Skeletal muscle cell (primary cell): Measurements from ENCODE around the gene CCDC187.

Experiments
- DNase-seq: peaks from one replicate; pipeline ENCODE4 v3.0.0-alpha.2; 2010; ENCODE audit warnings: low read depth
- H3K4me3 ChIP-seq: 2 replicates; pipeline ENCODE4 v1.5.1; 2011; ENCODE audit warnings: low read depth, mild to moderate bottlenecking, control low read depth, low read length, moderate library complexity

CCDC187 gene

GRCh38 chr9:136303066-136303824 is 649 bp downstream of the CCDC187 start:
- no peak for DNase-seq
- H3K4me3 ChIP-seq, result no peak overlapping the region

GRCh38 chr9:136302527-136302926 is 1.4 kb downstream of the CCDC187 start:
- DNase-seq, result no peak
- H3K4me3 ChIP-seq, result no peak overlapping the region

GRCh38 chr9:136300866-136301265 is 3.0 kb downstream of the CCDC187 start:
- no peak for DNase-seq
- H3K4me3 ChIP-seq, result no peak overlapping the region

- DNase-seq, result no peak
- H3K4me3 ChIP-seq, result no peak overlapping the region
These were observed 3.8 kb downstream of the CCDC187 start for GRCh38 chr9:136300016-136300545.

GRCh38 chr9:136299541-136299940 is 4.4 kb downstream of the CCDC187 start:
- no peak overlapping the region for H3K4me3 ChIP-seq
- DNase-seq, result no peak

DNA sequence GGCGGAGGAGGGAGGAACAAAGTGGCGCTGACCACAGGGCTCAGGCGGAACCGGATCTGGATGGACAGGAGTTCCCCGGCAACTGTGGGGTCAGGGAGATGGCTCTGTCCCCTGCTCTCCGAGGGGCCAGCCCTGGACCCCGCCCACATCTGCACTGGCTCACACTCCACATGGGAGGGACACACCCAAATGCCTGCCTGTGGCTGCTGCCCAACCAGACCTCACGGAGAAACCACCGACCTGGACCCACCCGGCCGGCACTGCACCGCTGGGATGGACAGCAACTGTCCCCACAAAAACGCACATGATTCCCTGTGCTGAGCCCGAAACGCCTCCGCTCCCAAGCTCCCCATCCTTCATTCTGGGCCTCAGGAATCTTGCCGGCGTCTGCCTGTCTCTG is 4.8 kb downstream of the CCDC187 start:
- no peak for DNase-seq
- no peak overlapping the region for H3K4me3 ChIP-seq

- no peak for DNase-seq
- no peak overlapping the region for H3K4me3 ChIP-seq
These were observed 5.8 kb downstream of the CCDC187 start for GRCh38 chr9:136297766-136298735.

DNA sequence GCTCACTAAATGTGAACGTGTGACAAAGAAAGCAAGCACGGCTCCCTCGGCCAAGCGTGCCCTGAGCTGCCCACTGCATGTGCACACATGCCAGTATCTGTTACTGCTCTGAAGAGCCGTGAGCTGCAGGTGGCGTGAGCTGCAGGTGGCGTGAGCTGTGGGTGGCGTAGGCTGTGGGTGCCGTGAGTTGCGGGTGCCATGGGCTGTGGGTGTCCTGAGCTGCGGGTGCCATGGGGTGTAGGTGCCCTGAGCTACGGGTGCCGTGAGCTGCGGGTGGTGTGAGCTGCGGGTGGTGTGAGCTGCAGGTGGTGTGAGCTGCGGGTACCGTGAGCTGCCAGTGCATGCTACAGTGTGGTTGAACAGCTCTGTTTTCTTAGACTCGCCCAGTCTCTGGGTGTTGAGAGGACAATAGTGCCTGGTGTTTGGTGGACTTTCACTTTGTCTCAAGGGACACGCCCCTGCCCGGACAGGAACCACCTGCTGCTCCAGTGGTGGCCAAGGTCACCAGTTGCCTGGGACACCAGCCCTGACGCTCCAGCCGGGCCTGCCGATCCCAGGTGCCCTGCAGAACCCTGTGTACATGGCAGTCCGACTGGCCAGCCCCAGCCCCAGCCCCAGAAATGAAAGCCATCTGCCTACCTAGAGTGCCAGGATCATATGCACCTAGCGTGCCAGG is 6.7 kb downstream of the CCDC187 start:
- DNase-seq, result no peak
- H3K4me3 ChIP-seq, result no peak overlapping the region

GRCh38 chr9:136296434-136297015 is 7.4 kb downstream of the CCDC187 start:
- H3K4me3 ChIP-seq, result no peak overlapping the region
- no peak for DNase-seq

DNA sequence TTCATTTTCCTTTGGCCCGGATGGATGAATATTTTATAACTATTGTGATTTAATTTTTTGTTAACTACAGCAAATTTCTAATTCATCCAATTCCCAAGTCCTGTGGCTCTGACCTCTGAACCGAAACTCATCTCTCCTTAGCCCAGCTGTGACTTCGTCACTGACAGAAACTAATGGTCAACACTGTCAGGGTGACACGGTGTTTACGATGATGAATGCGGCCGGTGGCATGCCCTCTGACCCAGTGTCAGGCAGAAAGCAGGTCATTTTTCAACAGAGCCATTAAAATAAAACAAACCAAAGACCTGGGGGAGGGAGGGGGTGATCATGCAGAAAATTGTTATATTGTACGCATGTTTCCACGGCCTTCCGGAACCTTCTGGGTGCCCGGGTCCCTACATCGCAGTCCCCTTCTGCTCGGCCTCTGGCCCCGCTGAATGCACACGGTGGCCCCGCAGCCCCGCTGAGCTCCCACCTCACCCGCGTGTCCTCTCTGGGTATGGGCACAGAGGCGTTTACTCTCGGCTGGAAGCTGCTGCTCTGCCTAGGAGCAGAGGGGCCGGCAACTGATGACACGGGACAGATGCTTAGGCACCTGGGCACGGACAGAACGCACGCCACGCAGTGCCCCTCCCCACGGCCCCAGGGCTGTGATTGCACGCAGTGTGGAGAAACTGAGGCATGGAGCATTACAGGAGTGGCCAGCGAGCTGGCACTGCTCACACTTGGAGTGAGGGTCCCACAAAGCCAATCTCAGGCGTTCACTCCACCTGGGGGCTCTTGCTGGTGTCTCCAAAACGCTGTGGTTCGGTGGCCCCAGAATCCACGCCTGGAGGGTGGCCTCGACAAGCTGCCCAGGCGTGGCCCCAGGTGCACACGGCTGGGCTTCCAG is 8.1 kb downstream of the CCDC187 start:
- DNase-seq, result no peak
- no peak overlapping the region for H3K4me3 ChIP-seq

- no peak for DNase-seq
- no peak overlapping the region for H3K4me3 ChIP-seq
These were observed 8.8 kb downstream of the CCDC187 start for GRCh38 chr9:136295055-136295454.

- H3K4me3 ChIP-seq, result no peak overlapping the region
- DNase-seq, result no peak
These were observed 9.5 kb downstream of the CCDC187 start for GRCh38 chr9:136294437-136294836.

GRCh38 chr9:136293476-136294077 is 10.3 kb downstream of the CCDC187 start:
- no peak overlapping the region for H3K4me3 ChIP-seq
- DNase-seq, result no peak

DNA sequence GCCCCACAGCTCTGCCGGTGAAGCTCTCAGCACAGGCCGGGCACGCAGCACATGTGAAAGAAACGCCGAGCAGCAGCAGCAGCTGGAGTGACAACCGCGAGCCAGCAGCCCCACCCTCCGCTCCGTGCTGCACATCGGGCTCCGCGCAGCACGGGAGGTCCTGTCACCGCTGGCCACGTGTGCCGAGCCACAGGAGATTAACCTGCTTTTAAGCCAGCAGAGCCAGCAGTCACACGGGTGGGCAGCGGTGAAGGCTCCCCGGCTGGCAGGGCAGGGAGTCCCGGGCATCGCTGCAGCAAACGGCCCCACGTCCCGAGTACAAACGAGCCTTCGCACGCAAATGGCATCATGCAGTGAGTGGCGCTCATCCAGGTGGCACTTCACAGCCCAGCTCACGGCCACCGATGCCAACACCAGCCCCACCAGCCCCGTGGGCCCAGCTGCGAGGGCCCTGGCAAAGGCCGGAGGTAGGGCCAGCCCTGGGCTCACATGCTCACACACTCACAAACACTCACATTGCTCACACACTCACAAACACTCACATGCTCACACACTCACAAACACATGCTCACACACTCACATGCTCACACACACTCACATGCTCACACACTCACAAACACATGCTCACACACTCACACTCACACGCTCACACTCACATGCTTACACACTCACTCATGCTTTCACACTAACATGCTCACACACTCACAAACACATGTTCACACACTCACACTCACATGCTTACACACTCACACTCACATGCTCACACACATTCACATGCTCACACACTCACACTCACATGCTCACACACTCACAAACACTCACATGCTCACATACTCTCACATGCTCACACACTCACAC is 11.1 kb downstream of the CCDC187 start:
- DNase-seq, result no peak
- no peak overlapping the region for H3K4me3 ChIP-seq

DNA sequence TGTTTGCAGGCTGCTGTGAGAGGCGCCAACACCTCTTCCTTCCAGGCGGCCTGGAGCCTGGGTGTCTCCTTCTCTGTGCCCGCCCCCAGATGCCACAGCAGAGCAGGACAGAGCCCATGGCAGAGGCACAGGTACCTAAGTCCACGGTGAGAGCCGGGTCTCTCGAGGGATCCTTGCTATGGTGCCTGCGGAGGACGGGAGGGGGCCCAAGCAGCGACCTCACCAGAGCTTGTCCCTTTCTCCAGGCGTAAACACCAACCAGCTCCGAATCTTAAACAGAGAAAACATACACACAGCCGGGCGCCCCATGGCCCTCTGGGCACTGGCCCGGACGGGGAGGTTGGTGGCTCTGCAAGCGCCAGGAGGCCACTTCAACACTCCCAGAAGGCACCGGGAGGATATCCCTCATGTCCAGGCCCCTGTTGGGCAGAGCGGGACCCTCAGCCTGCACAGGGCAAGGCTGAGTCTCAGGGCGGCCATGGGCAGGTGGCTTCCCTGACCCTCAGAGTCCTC is 11.8 kb downstream of the CCDC187 start:
- DNase-seq, result no peak
- H3K4me3 ChIP-seq, result no peak overlapping the region

DNA sequence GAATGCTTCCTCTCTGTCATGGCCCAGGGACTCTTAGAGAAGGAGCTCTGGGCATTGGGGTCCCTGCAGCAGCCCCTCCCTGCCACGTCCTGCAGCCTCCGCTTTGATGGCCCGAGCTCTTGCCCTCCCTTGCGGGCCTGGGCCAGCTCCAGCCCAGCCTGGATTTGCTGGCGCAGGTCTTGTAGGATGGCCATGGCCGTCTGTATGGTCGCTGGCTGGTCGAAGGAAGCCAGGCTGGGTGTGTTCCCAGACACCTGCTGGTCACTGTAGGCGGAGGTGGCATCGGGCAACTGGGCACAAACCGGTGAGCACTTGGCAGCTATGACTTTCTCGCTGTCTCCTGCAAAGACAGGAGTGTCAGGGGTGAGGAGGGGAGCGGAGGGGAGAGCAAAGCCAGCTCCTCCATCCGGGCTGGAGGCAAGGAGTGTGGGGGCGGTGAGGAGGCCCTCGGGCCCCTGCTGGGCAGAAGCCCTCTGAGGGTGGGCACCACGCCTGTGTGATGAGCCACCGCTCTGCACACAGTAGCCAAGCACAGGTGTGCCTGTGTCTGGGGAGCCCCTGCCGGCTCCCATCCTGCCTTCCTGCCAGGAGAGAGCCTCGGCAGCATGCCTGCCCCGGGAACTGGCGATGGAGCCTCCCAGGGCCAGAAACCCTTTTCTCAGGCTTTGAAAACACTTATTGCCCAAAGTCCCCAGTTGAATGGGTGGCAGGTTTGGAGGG is 12.4 kb downstream of the CCDC187 start:
- DNase-seq, result no peak
- H3K4me3 ChIP-seq, result no peak overlapping the region
